NCI-H2227 (cell line): ENCODE measurements around the gene C16orf74.

Experiments
- DNase-seq: peaks from one replicate; lab custom pipeline; 2025; ENCODE audit not compliant: unreplicated experiment; lab: John Stamatoyannopoulos, UW

C16orf74 gene

DNA sequence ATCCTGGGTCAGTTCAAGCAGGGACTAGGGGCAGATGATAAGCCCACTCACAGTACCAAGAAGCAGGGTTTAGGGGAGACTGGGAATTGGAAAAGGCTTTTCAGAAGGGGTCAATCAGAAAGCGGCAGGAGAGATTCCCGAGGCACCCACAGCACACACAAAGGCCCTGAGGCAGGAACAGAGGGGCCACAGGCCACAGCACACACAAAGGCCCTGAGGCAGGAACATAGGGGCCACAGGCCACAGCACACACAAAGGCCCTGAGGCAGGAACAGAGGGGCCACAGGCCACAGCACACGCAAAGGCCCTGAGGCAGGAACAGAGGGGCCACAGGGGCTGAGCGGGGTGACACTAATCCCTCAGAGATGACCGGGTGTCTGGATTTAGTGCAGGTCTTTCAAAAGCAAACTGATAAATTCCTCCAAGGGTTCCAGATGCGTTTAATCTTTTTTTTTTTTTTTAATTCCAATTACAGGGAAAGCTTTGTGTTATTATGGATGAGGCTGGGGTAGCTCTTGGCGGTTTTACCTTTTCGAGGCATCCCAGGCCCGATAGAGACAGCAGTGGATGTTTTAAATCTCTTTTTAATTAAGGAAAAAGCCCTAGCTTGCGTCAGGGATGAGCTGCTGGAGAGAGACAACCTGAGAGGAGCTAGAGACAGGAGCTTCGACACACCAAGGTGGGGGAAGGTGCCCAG is 31.1 kb downstream of the C16orf74 start:
- DNase-seq = no peak

DNA sequence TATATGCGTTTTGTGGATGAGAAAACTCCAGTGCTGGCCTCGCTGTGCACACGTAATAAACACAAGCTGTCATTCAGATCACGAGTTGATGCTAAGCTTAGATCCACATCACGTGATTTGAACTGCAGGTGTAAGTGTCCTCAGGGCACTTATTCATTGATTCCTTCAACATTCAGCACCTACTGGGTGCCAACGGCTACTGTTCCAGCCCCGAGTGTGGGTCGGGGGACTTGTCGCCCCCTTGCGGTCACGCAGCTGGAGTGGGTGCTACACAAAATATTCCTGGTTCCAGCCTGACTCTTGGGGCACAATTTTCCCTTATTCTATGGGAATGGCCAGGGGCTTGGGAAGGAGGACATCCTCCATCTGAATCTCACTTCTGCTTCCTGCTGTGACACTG is 32.2 kb downstream of the C16orf74 start:
- DNase-seq = no peak

DNA sequence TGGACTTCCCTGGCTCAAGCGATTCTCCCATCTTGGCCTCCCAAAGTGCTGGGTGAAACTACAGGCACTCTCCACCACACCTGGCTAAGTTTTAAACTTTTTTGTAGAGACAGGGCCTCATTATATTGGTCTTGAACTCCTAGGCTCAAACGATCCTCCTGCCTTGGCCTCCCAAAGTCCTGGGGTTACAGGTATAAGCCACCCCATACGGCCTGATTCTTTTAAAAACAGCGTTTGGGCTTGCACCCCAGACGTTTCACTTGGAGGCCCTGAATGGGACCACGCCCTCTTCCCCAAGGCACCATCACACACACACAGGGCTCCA is 32.8 kb downstream of the C16orf74 start:
- DNase-seq = no peak

DNA sequence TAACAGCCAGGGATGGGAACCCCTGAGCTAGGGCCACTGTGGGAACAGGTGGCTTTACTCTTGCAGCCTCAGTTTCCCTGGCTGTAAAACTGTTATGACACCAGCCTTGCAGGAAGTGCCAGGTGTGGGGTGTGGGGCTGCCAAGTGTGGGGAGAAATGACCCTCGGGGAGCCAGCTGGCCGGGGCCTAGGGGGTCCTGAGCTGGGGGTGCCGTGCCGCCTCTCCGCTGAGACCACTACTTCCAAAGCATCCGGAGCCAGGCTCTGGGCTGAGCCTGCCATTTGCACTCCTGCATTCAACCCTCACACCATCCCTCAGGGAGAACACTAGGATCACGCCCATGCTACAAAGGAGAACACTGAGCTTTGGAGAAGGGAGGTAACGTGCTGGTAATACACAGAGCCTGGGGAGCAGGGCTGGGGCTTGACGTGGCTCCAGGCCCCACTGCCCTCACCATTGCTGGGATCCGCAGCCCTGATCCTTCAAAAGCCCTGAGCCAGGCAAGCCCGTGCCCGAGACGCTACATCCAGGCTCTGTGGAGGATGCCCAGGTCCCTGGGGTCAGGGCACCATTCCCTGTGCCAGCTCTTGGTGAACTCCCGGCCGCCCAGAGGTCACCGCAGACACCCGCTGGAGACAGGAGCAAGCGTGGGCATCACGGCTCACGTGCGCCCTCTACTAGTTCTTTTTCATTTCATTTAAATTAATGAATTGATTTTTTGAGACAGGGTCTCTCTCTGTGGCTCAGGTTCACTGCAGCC is 33.3 kb downstream of the C16orf74 start:
- DNase-seq = peak; percentile 78

DNA sequence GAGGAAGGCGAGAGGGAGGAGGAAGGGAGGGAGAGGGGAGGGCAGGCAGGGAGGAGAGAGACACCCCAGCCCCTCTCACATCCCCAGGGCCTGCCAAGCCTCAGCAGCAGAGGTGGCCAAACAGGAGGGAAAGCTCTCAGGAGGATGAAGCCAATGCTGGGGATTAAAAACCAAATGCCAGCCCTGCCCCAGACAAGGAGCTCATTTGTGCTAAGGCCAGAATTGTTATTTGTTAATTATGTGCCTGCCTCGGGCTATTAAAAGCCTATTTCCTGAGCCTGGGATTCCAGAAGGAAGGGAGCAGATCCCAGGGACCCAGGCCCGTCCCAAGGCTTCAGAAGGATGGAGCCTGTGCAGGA is 34.2 kb downstream of the C16orf74 start:
- no peak for DNase-seq

DNA sequence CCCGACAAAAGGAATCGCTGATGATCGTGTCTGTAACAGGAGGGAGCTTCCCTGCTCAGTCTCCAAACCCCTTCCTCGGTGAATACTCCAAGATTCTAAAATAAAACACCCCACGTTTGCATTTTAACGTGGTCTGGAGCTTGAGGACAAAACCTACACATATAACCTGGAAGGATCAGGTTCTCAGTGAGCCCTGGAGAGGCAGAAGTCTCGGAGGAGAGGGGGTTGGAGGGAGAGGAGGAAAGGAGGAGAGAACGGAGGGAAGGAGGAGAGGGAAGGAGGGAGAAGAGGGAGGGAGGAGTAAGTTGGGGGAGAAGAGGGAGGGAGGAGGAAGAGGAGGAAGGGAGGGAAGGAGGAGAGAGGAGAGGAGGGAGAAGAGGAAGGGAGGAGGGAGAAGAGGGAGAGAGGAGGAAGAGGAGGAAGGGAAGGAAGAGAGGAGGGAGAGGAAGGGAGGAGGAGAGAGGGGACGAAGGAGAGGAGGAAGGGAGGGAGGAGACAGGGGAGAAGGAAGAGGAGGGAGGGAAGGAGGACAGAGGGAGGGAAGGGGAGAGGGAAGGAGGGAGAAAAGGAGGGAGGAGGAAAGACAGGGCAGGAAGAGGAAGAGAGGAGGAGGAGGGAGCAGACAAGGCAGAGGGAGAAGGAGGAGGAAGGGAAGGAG is 34.7 kb downstream of the C16orf74 start:
- no peak for DNase-seq

DNA sequence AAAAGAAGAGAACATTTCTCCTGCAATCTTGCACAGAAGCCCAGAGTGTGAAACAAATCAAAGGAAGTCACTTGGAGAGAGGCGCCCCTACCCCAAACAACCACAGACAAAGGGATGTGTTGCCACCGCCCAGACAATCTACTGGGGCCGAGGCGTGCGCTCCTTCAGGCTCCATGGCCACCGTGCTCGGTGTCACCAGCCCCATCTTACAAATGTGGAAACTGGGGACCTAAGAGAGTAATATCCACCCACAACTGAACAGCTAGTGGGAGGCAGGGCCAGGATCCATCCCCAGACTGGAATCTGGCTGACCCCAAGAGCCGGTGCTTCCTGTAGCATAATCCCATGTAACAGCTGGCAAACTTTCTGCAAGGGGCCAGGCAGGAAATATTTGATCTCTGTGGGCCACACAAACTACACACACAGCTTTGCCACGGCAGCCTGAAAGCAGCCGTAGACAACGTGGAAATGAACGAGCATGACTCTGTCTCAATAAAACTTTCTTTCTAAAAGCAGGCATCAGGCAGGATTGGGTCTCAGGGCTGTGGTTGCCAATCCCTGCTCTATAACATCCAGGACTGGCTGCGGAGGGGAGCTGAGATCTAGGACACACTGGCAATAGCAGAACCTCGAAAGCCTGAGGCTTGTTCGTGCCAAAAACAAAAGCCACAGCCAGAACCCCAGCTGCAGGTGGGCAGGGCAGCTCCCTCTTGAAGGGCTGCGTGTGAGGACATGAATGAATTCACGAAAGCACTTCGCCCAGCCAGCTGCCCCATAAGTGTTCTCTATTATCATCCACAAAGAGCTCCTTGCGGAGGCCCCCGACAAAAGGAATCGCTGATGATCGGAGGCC is 35.5 kb downstream of the C16orf74 start:
- peak; percentile 75 for DNase-seq

DNA sequence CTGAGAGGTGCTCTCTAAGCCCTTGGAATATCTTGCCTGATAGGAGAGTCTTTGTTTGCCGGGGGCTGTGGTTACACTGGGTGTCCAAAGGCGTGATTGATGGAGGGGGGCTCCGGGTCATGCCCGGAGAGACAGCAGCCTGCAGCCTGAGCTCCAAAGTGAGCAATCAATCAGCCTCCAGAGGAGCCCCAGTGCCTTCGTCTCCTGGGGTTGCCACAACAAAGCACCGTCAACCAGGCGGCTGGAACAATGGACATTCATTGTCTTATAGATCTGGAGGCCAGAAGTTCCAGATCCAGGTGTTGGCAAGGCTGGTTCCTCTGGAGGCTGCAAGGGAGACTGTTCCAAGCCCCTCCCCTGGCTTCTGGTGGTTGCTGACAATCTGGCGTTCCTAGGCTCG is 38.1 kb downstream of the C16orf74 start:
- DNase-seq = no peak

DNA sequence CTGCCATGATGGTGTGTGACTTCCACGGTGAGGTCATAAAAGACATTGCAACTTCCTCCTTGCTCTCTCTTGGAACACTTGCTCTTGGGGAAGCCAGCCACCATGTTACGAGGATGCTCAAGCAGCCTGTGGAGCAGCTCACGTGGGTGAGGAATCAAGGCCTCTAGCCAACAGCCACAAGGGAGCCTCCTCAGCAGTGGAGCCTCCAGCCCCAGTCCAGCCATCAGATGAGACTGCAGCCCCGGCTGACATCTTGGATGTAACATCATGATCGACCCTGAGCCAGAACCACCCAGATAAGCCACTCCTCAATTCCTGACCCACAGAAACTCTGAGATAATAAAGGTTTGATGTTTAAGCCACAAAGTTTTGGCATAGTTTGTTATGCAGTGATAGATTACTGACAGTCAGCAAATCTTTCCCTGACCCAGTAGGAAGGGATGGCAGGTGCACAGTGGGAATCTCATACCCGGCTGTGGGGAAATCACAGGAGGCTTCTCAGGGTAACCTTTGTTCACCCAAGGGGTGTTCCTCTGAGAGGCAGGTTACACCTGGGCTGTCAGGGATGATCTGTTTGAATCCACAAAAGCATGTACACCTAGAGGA is 38.8 kb downstream of the C16orf74 start:
- no peak for DNase-seq

DNA sequence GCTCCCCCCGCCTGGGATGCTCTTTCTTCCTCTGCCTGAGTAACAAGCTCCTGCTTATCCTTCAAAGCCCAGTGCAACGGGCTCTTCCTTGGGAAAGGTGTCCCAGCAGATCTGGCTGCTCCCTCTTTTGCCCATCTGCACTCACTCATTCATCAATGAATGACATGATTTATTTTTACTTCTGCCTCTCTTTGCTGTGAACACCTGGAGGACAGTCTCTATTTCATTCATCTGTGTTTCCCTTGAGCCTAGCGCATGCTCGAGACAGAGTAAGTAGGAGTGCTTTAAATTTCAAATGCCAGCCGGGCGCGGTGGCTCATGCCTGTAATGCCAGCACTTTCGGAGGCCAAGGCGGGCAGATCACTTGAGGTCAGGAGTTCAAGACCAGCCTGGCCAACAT is 40.2 kb downstream of the C16orf74 start:
- DNase-seq = no peak

DNA sequence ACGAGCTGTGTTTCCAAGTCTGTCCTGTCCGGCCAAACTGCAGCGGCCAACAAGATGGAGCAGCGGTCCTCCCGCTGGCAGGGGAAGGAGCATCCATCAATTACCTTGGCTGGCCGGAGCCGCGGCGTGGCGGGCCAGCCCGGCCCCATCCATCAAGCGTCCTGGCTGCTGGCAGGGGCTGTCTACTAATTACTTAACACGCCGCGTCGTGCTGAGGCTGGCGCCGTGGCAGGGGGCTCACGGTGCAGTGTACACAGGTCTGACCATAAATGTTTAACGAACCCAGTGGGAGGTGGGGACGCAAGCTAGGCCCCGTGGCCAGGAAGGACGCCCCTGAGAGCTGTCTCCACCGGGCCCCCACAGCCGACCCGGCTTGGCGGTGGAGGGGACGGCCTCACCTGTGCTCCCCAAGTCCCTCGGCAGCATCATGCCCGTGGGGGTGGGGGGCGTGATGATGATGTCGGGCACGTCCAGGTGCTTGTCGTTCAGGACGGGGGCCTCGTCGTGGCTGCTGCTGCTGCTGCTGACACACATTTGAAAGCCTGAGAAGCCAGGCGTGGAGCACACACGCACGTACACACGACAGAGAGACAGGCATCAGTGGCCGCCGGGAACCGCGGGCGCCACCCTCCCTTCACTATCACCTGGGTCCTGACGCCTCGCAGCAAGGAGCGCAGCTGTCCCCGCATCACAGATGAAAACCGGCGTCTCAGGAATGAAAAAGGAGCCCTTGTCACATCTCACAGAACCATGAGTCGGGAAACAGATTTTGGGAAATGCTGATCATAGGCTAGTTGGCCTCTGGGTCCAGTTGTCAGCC is 40.9 kb downstream of the C16orf74 start:
- peak; percentile 11 for DNase-seq

DNA sequence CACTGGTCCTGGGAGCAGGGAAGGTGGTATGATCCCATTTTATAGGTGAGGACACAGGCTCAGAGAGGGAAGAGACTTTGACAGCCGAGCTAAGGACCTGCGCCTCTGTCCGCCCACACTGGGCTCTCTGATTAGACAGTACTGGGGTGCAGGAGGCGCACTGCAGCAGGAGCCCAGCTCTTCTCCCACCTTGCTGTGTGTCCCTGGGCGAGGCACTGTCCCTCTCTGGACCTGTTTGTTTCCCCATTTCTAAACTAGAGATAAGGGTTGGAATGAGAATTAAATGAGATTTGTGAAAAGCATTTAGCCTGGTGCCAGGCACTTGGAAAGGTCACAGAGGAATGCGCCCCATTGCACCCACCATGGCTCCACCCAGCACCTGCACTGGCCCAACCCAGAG is 42.6 kb downstream of the C16orf74 start:
- DNase-seq = no peak

DNA sequence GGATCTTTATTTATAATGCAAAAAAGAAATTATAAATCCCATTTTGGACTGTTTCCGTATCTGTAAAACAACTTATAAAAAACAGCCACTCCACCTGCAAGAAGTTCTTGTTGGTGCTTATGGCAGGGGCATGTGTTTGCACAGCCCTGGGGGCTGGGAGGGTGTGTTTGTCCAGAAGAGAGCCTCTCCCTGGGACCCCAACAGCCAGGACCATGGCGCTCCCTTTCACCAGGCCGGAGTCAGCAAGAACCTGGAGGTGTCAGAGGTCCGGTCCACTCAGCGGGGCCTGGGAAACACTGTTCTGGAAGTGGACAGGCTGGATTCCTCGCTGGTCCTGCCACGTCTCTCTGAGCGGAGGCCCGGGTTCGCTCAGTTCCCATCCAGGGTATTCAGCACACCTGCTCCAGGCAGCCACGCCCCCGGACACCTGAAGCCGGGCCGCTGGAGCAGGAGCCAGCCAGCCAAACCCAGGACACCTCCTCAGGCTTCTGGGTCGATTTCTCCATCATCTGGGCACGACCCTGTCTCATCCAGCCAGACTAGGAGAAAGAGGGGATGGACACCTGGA is 43.3 kb downstream of the C16orf74 start:
- DNase-seq = no peak

DNA sequence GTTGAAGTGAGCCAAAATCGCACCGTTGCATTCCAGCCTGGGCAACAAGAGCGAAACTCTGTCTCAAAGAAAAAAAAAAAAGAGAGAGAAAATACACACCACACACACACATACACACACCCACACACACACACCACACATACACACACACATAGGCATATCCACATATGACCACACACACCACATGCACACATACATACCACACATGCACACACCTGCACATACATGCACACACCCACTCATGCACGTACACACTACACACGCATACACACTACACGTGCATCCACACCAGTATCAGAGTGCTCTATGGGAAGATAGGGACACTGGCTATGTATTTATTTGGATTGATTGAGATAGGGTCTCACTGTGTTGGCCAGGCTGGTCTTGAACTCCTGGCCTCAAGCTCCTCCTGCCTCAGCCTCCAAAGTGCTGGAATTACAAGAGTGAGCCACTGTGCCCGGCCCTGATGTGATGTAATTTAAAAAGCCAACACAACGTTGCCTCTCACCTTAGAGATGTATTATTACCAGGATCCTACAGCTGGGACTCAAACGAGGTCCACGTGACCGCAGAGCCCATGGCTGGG is 44.4 kb downstream of the C16orf74 start:
- no peak for DNase-seq

DNA sequence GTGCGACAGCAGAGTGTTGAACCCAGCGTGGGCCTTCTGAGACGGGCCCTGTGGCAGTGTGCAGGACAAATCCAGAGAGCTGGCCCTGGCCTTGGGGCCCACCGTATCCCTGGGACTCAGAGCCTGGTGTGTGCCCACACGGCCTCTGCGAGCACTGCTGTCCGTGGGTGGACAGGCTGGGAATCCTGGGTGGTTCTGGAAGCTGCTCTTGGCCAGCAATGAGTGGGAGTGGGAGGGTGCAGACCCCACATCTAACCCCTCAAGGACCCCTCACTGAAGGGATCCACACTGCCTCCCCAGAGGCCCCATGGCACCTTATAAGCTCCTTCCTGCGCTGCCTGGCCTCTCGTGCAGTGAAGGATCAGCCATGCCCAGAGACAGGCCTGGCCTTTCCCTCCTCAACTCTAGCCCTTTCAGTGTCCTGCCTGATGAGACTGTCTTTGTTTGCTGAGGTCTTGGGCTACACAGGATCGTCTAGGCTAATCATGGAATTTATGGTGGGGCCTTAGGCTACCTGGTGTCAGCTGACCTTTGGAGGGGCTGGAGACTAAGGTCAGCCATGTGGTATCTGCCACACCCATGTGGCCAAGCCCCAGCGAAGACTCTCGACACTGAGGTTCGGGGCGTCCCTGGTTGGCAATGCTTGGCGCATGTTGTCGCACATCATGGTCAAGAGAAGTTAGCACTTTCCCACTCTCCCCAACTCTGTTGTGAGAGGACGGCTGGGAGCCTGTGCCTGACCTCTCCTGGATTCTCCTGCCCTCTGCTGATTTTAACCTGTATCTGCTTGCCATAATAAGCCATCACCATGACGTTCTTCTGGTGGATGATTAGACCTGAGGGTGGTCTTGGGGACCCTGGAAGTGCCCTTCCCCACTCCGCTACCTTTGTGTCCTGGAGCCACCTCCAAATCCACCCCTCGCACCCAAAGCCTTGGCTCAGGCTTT is 45.7 kb downstream of the C16orf74 start:
- DNase-seq = no peak

DNA sequence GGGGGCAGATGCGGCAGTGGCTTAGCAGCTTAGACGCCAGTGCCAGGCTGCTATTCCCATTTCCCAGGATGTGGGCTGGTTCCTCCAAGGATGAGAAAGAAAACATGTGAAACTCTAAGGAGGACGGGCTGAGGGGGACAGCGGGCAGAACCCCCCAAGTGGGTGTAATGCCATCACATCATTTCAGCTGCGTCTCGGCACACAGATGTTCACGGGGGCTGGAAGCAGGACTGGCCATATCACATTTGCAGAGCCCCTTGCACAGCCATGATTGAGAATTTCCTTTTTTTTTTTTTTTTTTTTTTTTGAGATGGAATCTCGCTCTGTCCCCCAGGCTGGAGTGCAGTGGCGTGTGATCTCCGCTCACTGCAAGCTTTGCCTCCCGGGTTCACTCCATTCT is 46.9 kb downstream of the C16orf74 start:
- DNase-seq = no peak

DNA sequence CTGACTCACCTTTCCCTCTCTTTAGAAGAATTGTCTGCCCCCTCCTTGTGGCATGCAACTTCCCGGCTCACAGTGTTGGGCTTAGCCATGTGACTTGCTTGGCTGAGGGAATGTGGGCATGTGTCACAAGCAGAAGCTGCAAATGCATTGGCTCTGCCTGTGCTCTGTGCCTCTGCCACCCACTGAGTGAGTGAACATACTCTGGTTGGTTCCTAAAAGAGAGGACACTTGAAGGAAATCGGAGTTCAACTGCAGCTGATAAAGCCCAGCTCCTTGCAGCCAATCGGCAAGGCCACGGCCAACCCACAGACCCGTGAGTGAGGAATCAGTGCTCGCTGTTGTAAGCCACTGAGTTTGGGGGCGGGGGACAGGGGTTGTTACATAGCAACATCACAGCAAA is 51.3 kb downstream of the C16orf74 start:
- no peak for DNase-seq

DNA sequence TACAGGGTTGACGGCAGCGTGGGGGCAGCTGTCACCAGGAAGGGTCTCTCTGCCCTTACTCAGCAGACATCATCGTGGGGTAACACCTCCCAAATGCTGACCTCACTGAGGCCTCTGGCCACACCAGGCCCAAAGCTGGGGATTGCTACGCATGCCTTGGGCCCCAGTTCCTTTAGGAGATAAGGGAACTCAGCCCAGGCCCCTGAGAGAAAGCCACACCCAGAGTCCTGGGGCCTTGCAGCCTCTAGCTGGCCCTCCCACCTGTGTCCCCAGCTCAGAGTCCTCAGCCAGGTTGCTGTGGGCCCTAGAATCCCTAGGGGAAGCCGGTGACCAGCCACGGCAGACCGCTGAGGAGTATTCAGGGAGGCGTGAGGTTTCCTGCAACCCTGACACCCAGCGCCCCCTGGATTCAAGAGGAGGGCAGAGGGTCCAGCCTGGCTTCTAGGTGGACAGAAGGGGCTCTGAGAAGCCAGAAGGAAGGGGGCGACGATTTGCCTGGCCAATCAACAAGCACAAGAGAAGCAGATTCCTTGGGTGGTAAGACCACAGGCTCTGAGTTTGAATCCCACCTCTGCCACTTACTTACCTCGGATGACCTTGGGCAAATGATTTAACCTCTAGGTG is 51.8 kb downstream of the C16orf74 start:
- DNase-seq = no peak
